PC-9 (cell line): ENCODE measurements around the gene MAP2K5. TPM values are rescaled to one million over a fixed set of nuclear protein-coding genes. Genes with fewer than 3 reads are reported as not detected.

Source experiments
- BruUV-seq: library from RNA; stranded (reverse); fragments of 400-500 nt; replicated peaks from 2 replicates; lab custom pipeline; 2021; lab: Mats Ljungman, UMichigan
- CTCF ChIA-PET: fragments of 300-600 bp; sonication (Branson Sonifier 250); formaldehyde crosslinking; loops from one replicate; lab custom pipeline; 2022; ENCODE audit warnings: antibody characterized with exemption; lab: Charles Lee
- POLR2A ChIA-PET: fragments of 300-600 bp; sonication (Branson Sonifier 250); formaldehyde crosslinking; loops from one replicate; lab custom pipeline; 2022; ENCODE audit warnings: antibody characterized with exemption; ENCODE audit not compliant: unreplicated experiment; lab: Charles Lee
- DNase-seq, 2 experiments: peaks; one replicate each; pipeline versions ENCODE4 v3.0.0 to v3.0.0-alpha.2; 2015 to 2022; ENCODE audit warnings: mixed read lengths in 1 of 2
- H2AFZ ChIP-seq: fragments of 200-600 bp; sonication (generic); 2 replicates; pipeline ENCODE4 v1.8.1; 2017; ENCODE audit warnings: antibody characterized with exemption
- H3F3A ChIP-seq: fragments of 200-600 bp; sonication (generic); 2 replicates; pipeline ENCODE4 v1.8.1; 2017; ENCODE audit warnings: antibody characterized with exemption, mild to moderate bottlenecking, low read depth; ENCODE audit not compliant: insufficient read depth
- H3K27ac ChIP-seq: fragments of 200-600 bp; sonication (generic); 2 replicates; pipeline ENCODE4 v1.6.1; 2016; ENCODE audit warnings: mixed run types
- H3K27me3 ChIP-seq: fragments of 200-600 bp; sonication (generic); 2 replicates; pipeline ENCODE4 v1.6.1; 2016; ENCODE audit warnings: low read depth, mixed run types; ENCODE audit not compliant: insufficient read depth
- H3K36me3 ChIP-seq: fragments of 200-600 bp; sonication (generic); 2 replicates; pipeline ENCODE4 v1.6.1; 2016; ENCODE audit warnings: low read depth, mixed run types
- H3K4me1 ChIP-seq: fragments of 200-600 bp; sonication (generic); replicated peaks from 2 replicates; pipeline ENCODE4 v1.6.1; 2016; ENCODE audit warnings: mixed run types; ENCODE audit not compliant: insufficient read depth
- H3K4me2 ChIP-seq: fragments of 200-600 bp; sonication (generic); 2 replicates; pipeline ENCODE4 v1.6.1; 2017; ENCODE audit warnings: mixed run types
- H3K4me3 ChIP-seq: fragments of 200-600 bp; sonication (generic); 2 replicates; pipeline ENCODE4 v1.6.1; 2016; ENCODE audit warnings: mixed run types
- H3K79me2 ChIP-seq: fragments of 200-600 bp; sonication (generic); 2 replicates; pipeline ENCODE4 v1.6.1; 2017; ENCODE audit warnings: low read depth, mixed run types
- H3K9me2 ChIP-seq: fragments of 200-600 bp; sonication (generic); 2 replicates; pipeline ENCODE4 v1.8.1; 2017; ENCODE audit warnings: mild to moderate bottlenecking; ENCODE audit not compliant: insufficient read depth
- H3K9me3 ChIP-seq: fragments of 200-600 bp; sonication (generic); 2 replicates; pipeline ENCODE4 v1.8.1; 2016; ENCODE audit warnings: low read depth; ENCODE audit not compliant: insufficient read depth
- H4K20me1 ChIP-seq: fragments of 200-600 bp; sonication (generic); 2 replicates; pipeline ENCODE4 v1.8.1; 2017; ENCODE audit not compliant: insufficient read depth
- CTCF ChIP-seq: fragments of 200-600 bp; sonication (generic); conservative IDR thresholded peaks from 2 replicates; pipeline ENCODE4 v1.6.1; 2017; ENCODE audit warnings: mixed run types, antibody characterized with exemption, mild to moderate bottlenecking, moderate library complexity
- EZH2 ChIP-seq: fragments of 200-600 bp; sonication (generic); IDR thresholded peaks from 2 replicates; pipeline ENCODE4 v1.8.0; 2017; ENCODE audit warnings: antibody characterized with exemption, low read depth
- intact Hi-C: fragments of 100-400 bp; cut with micrococcal nuclease; formaldehyde crosslinking; loops from one replicate; pipeline ENCODE4 v1.10.0; 2022; ENCODE audit not compliant: unreplicated experiment
- total RNA-seq: library from RNA; stranded (reverse); gene quantifications from 2 replicates; pipeline ENCODE4 v1.2.3, GENCODE V29; 2021

The MAP2K5 gene
- total RNA-seq, 1 experiment from 2014 or later: 26.9 TPM

GRCh38 chr15:67512140-67512539 lies 30.4 kb upstream of the MAP2K5 start:
- Histone ChIP-seq H3K9me2 (no peaks in the 10 kb centered on the region; the same call in 1 of the 2 replicates), H3K79me2 (no peaks in the 10 kb centered on the region), H3K4me1 (no peaks in the 10 kb centered on the region), H3K27ac (no peak overlapping the region), H3K36me3 (no peaks in the 10 kb centered on the region; the same call in 1 of the 2 replicates), H3F3A (no peaks in the 10 kb centered on the region), H4K20me1 (no peaks in the 10 kb centered on the region), H3K27me3 (no peaks in the 10 kb centered on the region), H3K4me2 (no peak overlapping the region), H3K4me3 (no peak overlapping the region), H2AFZ (no peak overlapping the region), H3K9me3 (no peaks in the 10 kb centered on the region)
- CTCF ChIA-PET: no interaction called here
- no peak for TF ChIP-seq EZH2
- no peak for TF ChIP-seq CTCF
- no TSS peak for BruUV-seq
- POLR2A ChIA-PET: no interaction called here
- DNase-seq: no peak
- intact Hi-C loops: no loop called here

GRCh38 chr15:67512933-67513714 lies 29.4 kb upstream of the MAP2K5 start:
- ChIA-PET POLR2A (no interaction called here), CTCF (no interaction called here)
- Histone ChIP-seq H3K9me3 (no peaks in the 10 kb centered on the region), H2AFZ (no peak overlapping the region), H3K79me2 (no peaks in the 10 kb centered on the region), H3K4me1 (no peaks in the 10 kb centered on the region), H4K20me1 (no peaks in the 10 kb centered on the region), H3F3A (no peaks in the 10 kb centered on the region), H3K27ac (no peak overlapping the region), H3K27me3 (no peaks in the 10 kb centered on the region), H3K9me2 (no peaks in the 10 kb centered on the region; the same call in 1 of the 2 replicates), H3K4me2 (no peak overlapping the region), H3K36me3 (no peaks in the 10 kb centered on the region; the same call in 1 of the 2 replicates), H3K4me3 (no peak overlapping the region)
- intact Hi-C loops: no loop called here
- DNase-seq: no peak
- TF ChIP-seq CTCF (no peak), EZH2 (no peak)
- BruUV-seq: no TSS peak

GRCh38 chr15:67515090-67515489 lies 27.4 kb upstream of the MAP2K5 start:
- TF ChIP-seq CTCF (no peak), EZH2 (no peak)
- no peaks in the 10 kb centered on the region for H3K27me3 ChIP-seq
- no peaks in the 10 kb centered on the region for H4K20me1 ChIP-seq
- no peak overlapping the region for H3K4me2 ChIP-seq
- no TSS peak for BruUV-seq
- no peak overlapping the region for H3K27ac ChIP-seq
- ChIA-PET POLR2A (interaction anchor here (0.8 kb wide), 1 partner anchor 9 kb away, joined by 4 read pairs; no protein-coding TSS in a partner anchor), CTCF (no interaction called here)
- no peaks in the 10 kb centered on the region for H3K9me3 ChIP-seq
- H3K9me2 ChIP-seq: no peaks in the 10 kb centered on the region; the same call in 1 of the 2 replicates
- H2AFZ ChIP-seq: no peak overlapping the region
- H3K36me3 ChIP-seq: no peaks in the 10 kb centered on the region; the same call in 1 of the 2 replicates
- H3F3A ChIP-seq: peaks cover 4% of the 10 kb centered on the region; the same call in 1 of the 2 replicates
- H3K79me2 ChIP-seq: no peaks in the 10 kb centered on the region
- H3K4me1 ChIP-seq: no peaks in the 10 kb centered on the region
- no peak for DNase-seq
- intact Hi-C loops: no loop called here
- no peak overlapping the region for H3K4me3 ChIP-seq
